LNCAP (cell line): ENCODE measurements around the gene PTPRQ.

ENCODE experiments used
- TF ChIP-seq, protein P1 (sequence below): fragments of 450-650 bp; IDR thresholded peaks from 2 replicates; pipeline ENCODE4 v1.5.1; 2017; ENCODE audit warnings: mild to moderate bottlenecking

Gene PTPRQ

DNA sequence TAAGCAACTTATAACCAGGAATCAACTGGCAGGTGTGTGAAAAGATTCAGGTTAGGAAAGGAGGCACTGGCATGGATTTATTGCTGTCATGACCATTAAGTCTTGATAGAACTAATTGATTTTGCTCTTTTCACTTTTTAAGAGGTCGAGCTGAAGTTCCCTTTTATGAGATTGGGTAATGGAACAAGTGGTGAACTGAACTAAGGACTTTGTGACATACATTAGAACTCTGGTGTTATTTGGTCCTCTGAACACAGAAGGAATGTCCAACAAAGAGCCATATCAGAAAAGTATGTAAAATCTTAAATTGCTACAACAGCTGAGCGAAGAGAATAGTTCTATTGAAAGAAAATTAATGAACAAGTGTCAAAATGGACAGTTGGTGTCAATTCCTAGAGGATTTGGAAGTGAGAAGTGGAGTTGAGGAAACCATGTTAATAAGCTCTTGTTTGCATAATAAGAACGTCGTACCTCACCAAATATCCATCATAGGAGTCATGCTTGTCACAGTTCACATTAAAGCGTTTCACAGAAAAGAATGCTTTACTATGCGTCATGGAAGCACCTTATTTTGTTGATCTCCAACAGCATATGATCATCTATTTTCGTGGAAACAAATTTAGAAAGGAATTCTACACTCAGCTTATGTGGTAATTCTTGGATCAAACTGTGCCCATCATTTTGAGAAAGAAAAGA, 255.0 kb downstream of the PTPRQ start:
- TF ChIP-seq, protein P1, sequence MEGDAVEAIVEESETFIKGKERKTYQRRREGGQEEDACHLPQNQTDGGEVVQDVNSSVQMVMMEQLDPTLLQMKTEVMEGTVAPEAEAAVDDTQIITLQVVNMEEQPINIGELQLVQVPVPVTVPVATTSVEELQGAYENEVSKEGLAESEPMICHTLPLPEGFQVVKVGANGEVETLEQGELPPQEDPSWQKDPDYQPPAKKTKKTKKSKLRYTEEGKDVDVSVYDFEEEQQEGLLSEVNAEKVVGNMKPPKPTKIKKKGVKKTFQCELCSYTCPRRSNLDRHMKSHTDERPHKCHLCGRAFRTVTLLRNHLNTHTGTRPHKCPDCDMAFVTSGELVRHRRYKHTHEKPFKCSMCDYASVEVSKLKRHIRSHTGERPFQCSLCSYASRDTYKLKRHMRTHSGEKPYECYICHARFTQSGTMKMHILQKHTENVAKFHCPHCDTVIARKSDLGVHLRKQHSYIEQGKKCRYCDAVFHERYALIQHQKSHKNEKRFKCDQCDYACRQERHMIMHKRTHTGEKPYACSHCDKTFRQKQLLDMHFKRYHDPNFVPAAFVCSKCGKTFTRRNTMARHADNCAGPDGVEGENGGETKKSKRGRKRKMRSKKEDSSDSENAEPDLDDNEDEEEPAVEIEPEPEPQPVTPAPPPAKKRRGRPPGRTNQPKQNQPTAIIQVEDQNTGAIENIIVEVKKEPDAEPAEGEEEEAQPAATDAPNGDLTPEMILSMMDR: no peak

DNA sequence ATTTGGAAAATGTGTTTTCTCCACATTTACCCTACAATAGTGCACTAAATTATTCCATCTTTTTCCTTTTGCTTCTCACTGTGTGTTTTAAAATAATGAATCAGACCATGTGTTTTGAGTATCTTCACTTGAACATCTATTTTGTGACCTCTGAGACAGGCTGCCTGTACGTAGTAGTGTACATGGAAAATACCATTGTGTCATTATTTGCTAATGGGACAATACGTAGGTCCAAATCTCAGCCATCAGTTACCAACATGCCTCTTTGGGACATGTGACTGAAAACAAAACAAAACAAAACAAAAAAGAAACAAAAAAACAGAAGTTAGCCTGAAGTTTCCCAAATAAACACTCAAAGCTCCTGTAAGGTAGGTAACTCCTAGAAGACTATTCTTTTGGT, 256.3 kb downstream of the PTPRQ start:
- TF ChIP-seq, protein P1: no peak

DNA sequence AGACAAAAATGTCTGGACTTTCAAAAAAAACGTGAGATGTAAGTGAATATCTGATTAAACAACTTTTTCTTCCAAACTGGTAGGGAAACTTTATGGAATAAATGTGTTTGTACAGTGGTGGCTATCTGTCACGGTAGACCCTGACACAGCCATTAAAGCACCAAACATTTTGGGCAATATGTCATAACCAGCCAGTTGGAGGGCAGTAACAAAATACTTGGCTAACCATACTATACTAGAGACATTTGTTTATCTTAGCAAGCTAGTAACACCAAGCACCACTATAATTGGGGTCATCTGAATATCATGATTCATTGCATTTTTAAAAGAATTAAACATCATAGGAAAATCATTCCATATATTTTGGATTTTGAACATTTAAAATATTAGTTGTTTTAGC, 257.4 kb downstream of the PTPRQ start:
- TF ChIP-seq, protein P1: no peak

DNA sequence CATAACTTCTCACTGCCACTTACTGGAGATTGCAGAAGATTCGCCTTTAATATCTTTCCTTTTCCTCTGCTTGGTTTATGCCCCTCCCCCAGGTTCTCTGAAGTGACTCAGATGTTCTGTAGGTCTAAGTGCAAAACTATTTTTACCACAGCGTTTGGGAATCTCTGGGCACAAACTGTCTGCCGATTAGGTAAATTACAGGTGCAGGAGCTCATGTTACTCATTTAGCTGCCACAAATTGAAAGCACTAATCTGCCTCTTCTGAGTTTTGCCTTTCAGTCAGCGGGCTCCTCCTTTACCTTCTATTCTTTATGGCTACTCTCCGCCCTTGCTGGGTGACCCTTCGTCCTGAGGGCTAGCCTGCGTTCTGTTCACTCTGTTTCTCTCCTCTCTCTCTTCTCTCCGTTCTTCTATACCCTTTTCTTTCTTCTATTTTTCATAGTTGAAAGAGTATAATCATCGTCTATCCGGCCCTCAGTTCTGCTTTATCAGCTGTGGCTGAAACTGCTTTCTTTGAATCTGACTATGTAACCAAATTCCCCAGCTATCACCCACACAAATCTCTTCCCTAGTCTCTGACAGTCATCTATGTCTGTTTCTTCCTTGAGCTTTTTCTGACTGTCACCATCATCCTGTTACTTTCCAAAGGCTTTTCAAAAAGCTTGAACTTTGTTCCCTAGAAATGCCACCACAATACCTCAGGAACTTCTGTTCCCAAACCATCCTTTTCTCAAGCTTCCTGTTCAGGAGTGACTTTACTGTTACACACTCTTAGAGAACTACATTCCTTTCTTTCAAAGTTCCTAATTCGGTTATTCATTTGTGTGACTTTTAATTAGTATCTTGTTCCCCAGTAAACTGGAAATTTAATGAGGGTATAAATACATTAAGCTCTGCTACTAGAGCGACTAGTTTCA, 259.1 kb downstream of the PTPRQ start:
- TF ChIP-seq, protein P1: no peak

DNA sequence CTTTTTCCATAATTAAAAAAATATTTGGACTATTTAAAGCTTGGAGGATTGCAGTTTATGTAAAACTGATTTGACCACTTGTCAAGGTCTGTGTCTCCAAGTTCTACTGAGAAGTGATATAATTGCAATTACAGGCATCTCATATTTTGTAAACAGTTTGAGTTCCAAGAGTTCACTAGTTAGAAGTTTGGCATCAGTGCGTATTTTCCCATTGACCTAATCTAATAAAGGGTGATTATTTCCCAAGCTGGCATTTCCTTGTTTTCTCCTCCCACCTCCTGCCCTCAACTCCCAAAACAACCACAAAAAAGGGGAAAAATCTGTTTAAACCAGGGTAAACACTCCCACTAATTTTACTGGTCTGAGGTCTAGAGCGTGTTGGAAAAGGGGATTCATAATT, 260.4 kb downstream of the PTPRQ start:
- TF ChIP-seq, protein P1: no peak

DNA sequence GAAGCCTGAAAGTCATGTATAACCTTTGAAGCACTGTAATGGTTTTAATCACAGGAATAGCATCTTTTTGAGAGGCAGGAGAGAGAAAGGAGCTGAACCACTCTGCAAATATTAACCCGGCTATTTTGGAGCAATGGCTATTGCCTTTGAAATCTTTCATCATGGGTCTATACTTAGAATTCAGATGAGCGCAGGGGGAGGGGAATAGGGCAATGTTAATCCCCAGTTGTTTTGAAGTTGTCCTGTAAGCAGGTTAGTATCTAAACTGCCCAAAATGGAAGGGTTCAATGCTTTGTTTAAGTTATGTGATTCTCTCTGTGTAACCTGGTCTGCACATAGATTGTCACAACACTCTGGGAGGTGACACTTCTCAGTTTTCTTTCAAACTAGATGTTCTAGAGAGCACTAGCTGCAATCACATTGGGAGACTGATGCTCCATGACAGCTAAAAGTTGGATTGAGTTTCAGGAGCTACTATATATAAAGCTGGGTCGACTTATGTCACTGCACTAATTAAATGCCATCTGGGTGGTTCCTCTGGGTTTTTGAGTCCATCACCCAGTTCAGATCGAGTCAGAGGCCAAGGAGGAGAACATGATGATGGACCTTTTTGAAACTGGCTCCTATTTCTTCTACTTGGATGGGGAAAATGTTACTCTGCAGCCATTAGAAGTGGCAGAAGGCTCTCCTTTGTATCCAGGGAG, 263.2 kb downstream of the PTPRQ start, which contains the start of gene MYF6:
Gene MYF6, plus strand, starts transcription at position 509 of the 704 bp plus-strand sequence. Its CDS starts 86 bp downstream, at position 595.
- TF ChIP-seq, protein P1: no peak

DNA sequence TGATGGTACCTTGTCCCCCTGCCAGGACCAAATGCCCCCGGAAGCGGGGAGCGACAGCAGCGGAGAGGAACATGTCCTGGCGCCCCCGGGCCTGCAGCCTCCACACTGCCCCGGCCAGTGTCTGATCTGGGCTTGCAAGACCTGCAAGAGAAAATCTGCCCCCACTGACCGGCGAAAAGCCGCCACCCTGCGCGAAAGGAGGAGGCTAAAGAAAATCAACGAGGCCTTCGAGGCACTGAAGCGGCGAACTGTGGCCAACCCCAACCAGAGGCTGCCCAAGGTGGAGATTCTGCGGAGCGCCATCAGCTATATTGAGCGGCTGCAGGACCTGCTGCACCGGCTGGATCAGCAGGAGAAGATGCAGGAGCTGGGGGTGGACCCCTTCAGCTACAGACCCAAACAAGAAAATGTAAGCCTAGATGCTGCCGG, 263.8 kb downstream of the PTPRQ start:
- TF ChIP-seq, protein P1: no peak
